H7 (cell line): ENCODE data around the gene AARS2. TPM values are rescaled to one million over a fixed set of nuclear protein-coding genes. Genes with fewer than 3 reads are reported as not detected.
"Not testable (repeated sequence)": the region's sequence is repeated elsewhere in the genome, so short reads cannot be mapped to it uniquely, and the experiment has no call there.

Experiments used
- DNase-seq: peaks from one replicate; pipeline ENCODE4 v3.0.0; 2012
- H3K27me3 ChIP-seq: 2 replicates; pipeline ENCODE4 v1.6.0; 2011; ENCODE audit warnings: mild to moderate bottlenecking, low read length; ENCODE audit not compliant: control insufficient read depth, insufficient read depth
- H3K36me3 ChIP-seq: replicated peaks from 2 replicates; pipeline ENCODE4 v1.5.1; 2011; ENCODE audit warnings: low read length; ENCODE audit not compliant: control insufficient read depth, insufficient read depth
- H3K4me3 ChIP-seq: 2 replicates; pipeline ENCODE4 v1.5.1; 2011; ENCODE audit warnings: low read depth, mild to moderate bottlenecking, control low read depth, low read length, moderate library complexity; ENCODE audit not compliant: insufficient read depth
- total RNA-seq: library from RNA; depleted of rRNA; stranded (reverse); fragments of >200 nt; shearing (Covaris generic); gene quantifications from 2 replicates; pipeline ENCODE4 v1.2.3, GENCODE V29; 2014

AARS2 gene
- total RNA-seq, 1 experiment from 2014 or later: 28.3 TPM

DNA sequence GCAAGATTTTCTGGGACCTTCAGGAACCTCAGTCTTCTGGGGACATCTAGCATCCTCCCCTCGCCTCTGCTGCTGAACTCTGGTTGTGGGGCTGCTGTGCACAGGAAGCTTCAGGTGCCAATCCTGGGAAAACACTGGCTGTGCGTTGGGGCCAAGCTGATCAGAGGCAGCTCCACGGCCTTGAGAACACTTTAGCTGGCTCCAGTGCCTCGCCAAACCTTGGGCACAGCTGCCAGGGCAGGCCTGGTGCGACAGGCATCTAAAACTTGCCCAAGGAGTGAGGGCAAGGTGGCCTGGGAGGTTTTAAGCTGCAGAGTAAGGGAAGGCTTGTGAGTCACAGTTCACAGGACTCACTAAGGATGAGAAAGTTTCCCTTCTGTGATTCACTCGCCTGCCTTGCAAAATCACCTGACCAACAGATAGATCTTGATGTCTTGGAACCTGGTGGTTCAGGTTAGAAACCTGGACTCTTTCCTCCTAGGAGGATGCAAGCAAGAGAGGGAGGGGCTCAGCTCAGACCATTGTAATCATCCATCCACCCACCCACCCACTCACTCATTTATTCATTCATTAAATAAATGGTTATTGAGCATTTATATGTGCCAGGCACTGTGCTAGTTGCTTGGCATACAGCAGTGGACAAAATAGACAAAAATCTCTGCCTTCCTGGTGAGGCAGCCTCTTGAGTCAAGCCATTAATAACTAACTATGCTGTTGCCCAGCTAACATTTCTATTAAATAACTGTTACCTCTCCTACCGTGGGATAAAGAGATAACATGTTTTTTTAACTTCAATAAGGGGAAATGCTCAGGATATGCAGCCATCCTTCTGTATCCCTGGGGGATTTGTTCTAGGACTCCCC is 26.8 kb upstream of the AARS2 start:
- DNase-seq: no peak
- no peak overlapping the region for H3K4me3 ChIP-seq
- no peaks in the 10 kb centered on the region for H3K36me3 ChIP-seq
- H3K27me3 ChIP-seq: peaks cover 1% of the 10 kb centered on the region; the same call in 1 of the 2 replicates

DNA sequence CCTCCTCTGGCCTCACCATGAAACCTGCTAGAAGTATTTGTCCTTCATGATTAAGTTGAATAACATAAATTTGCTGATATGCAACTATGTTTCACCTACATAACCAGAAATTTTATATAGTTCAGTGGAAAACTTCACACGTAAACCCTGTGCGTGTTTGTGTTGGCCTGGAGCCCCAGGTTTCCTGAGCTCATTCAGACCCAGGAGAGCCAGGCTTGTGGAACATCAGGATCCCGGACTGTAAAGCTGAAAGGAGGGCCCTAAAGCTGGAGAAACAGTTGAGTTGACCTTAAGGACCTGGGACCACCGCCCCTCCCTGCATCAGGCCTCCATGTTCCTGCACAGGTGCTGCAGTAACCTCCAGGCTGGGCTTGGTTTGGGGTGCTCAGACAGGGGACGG is 26.2 kb upstream of the AARS2 start:
- no peak for DNase-seq
- Histone ChIP-seq H3K4me3 (no peak overlapping the region), H3K27me3 (peaks cover 1% of the 10 kb centered on the region; the same call in 1 of the 2 replicates), H3K36me3 (no peaks in the 10 kb centered on the region)

DNA sequence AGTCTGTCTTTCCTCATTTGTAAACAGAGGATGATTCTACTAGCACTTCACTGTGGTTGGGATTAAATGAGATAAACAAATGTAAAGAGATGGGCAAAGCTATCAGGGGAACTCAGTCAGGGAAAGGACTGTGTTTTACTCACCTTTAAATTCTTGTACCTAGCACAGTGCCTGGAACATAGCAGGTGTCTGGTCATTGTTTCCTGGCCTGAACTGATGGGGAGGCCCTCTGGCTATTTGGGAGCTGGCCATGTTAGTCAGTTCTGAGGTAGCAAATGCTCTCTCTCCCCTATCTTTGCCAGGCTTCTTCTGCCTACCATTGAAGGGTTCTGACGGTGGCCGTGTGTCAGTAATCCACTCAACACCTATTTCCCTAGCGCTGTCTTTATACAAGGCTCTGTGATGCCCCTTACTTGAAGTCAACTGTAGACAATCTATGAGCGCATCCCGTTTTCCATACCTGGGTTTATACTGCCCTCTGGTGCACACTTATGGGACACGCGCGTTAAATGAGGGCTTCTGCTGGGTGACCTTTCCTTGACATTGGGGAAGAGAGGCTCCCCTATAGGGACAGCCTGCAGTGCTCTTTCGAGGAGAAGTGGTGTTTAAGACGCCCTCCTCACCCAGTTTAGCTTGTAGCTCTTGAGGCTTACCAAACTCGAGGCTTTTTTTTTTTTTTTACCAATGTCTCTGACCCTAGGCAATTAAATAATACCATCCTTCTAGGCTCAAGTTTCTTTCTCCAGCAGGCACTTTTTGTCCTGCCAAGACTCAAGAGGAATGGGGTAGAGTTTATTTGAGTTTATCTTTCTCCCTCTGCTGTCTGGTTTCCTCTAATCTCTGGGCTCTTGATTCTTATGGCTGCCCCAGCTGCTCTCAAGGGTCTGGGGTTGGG is 25.3 kb upstream of the AARS2 start:
- no peaks in the 10 kb centered on the region for H3K36me3 ChIP-seq
- no peak overlapping the region for H3K4me3 ChIP-seq
- peaks cover 1% of the 10 kb centered on the region; the same call in 1 of the 2 replicates for H3K27me3 ChIP-seq
- peak; percentile 73 for DNase-seq

DNA sequence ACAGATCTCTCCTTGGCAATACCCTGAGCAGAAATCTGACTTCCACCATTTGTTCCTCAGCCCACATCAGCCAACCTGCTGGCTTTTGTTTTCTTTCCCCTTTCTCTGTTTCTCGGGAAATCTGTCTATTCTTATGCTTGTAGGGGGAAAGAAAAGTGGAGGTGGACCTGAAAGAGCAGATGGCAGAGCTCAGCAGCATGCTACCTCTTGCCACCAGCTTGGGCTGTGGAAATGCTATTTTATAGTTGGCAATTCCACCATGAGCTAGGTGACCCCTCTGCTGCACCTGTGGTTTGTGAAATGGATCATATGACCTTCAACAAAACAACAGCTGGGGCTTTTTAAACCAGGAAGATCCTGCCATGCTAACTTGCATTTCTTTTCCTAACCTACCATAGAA is 22.5 kb upstream of the AARS2 start:
- Histone ChIP-seq H3K4me3 (no peak overlapping the region), H3K27me3 (no peaks in the 10 kb centered on the region), H3K36me3 (no peaks in the 10 kb centered on the region)
- DNase-seq: no peak

DNA sequence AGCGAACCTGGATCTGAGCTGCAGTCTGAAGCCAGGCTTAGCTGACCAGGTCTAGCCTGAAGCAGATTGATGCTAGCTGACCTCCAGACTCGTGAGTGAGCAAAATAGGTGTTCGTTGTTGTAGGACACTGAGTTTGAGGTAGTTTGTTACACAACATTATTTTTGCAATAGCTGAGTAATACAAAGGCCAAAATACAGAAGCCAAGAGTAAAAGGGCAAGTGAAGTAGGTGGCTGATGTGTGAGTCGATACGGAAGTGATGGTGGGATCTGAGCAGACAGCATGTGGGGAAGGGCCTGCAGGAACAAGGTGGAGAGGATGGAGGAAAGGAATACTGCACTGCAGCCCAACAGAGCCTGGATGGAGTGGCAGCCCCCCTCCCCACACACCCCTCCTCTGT is 20.8 kb upstream of the AARS2 start:
- H3K36me3 ChIP-seq: no peaks in the 10 kb centered on the region
- H3K4me3 ChIP-seq: no peak overlapping the region
- H3K27me3 ChIP-seq: no peaks in the 10 kb centered on the region
- DNase-seq: no peak

DNA sequence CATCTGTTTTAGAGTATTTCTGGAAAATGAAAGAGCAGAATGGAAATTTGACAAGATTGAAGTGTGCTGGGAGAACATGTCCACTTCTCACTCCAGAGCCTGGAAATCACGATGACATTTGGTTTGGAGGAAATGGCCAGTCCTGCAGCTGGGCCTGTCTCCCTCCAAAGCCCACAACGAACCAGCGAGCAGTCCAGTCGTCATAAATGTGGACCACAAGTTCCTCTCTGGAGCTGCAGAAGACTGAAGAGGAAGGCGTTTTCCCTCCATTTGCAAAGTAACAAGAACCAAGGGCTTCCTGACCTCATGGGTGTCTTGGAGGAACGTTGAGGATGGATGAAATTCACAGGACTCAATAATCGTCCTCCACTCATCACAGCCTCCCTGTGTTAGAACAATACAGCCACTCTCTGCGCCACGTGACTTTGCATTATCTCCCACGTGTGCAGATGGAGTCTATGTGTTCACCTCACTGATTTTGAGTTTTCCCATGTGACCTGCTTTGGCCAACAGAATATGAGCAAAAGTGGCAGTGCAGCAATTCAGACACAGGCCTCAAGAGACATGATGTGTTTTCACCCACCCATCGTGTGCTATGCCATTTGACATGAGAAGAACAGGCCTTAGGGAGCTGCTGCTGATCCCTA is 20.2 kb upstream of the AARS2 start:
- Histone ChIP-seq H3K27me3 (no peaks in the 10 kb centered on the region; the same call in 1 of the 2 replicates), H3K36me3 (no peaks in the 10 kb centered on the region), H3K4me3 (no peak overlapping the region)
- DNase-seq: no peak

DNA sequence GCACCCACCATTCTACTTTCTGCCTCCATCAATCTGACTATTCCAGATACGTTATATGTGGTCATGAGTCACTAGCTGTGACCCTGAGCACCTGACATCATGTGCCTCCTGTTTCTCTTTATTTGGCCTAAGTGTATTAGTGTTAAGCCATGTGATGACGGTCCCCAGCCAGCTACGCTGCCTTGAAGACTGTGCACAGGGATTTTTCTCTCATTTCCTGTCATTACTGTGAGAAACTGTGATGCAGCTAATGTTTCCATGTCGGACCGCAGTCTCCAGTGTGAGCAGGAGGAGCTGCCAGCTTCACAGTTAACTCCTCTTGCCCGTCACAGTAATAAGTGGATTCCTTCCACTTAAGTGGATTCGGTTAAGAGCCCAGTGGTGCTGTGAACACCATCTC is 19.4 kb upstream of the AARS2 start:
- no peak for DNase-seq
- Histone ChIP-seq H3K27me3 (no peaks in the 10 kb centered on the region; the same call in 1 of the 2 replicates), H3K4me3 (no peak overlapping the region), H3K36me3 (no peaks in the 10 kb centered on the region)

DNA sequence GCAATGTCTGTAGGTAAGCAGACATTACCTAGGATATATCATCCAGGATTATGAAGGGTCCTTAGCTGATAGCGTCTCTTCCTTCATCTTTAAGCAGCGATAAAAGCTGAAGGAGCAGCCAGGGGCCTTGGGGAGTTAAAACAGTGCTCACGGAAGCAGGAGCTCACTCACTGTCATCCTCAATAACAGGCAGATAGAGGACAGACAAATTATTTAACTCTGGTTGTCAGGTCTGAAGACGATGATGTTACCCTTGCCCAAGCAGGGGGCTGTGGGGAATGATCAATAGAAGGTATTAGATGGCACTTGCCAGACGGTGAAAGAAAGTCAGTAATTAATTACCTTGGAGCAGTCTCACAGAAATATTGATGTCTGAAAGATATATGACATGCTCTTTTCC is 16.7 kb upstream of the AARS2 start:
- H3K27me3 ChIP-seq: no peaks in the 10 kb centered on the region; the same call in 1 of the 2 replicates
- no peaks in the 10 kb centered on the region for H3K36me3 ChIP-seq
- DNase-seq: no peak
- H3K4me3 ChIP-seq: no peak overlapping the region

DNA sequence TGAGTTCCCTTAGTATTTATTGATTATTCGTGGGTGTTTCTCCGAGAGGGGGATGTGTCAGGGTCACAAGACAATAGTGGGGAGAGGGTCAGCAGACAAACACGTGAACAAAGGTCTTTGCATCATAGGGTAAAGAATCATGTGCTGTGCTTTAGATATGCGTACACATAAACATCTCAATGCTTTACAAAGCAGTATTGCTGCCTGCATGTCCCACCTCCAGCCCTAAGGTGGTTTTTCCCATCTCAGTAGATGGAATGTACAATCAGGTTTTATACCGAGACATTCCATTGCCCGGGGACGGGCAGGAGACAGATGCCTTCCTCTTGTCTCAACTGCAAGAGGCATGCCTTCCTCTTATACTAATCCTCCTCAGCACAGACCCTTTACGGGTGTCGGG is 15.1 kb upstream of the AARS2 start:
- not testable (repeated sequence) for DNase-seq, H3K27me3 ChIP-seq, H3K4me3 ChIP-seq, H3K36me3 ChIP-seq

DNA sequence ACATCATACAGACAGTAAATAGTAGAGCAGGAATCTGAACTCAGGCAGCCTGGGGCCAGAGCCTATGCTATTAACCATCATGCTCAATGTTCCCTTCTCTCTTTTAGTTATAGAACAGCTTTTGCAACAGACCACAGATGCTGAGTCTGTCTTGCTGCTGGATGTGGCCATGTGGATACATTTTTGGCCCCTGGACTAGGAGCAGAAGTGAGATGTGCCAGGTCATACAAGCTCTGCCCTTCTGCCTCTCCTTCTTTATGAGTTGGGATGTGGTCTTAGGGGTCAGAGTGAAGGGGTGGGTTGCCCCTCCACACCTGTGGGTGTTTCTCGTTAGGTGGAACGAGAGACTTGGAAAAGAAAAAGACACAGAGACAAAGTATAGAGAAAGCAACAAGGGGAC is 14.6 kb upstream of the AARS2 start:
- Histone ChIP-seq H3K4me3 (no peak overlapping the region), H3K27me3 (no peaks in the 10 kb centered on the region; the same call in 1 of the 2 replicates), H3K36me3 (no peaks in the 10 kb centered on the region)
- no peak for DNase-seq

DNA sequence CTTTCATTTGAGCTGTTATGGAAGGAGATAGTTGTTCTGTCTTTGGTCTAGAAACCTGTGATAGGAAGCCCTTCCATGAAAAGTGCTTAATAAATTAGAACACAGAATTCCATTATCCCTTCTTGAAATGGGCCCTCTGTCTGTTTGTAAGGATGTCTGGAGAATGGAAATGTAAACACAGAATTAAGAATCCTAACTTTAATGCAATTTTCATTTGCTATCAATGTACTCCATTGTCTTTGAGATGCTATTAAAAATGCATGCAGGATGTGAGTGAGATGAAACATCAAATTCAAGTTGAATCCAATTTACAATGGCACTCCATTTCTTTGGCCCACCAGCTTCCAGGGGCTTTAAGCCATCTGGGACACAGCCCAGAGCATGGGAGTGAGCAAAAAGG is 13.9 kb upstream of the AARS2 start:
- Histone ChIP-seq H3K4me3 (no peak overlapping the region), H3K27me3 (no peaks in the 10 kb centered on the region; the same call in 1 of the 2 replicates), H3K36me3 (no peaks in the 10 kb centered on the region)
- DNase-seq: no peak

DNA sequence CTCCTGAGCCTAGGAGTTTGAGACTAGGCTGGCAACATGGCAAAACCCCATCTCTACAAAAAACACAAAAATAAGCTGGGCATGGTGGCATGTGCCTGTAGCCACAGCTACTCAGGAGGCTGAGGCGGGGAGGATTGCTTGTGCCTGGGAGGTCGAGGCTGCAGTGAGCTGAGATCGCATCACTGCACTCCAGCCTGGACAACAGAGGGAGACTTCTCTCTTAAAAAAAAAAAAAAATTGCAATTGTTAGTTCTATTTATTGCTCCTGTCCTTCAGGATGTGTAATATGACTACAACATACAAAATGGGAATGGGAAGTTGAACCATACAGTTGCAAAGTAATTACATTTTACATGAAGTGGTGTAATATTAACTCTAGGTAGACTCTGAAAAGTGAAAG is 8.1 kb upstream of the AARS2 start:
- no peak for DNase-seq
- H3K4me3 ChIP-seq: no peak overlapping the region
- no peaks in the 10 kb centered on the region for H3K36me3 ChIP-seq
- no peaks in the 10 kb centered on the region for H3K27me3 ChIP-seq

DNA sequence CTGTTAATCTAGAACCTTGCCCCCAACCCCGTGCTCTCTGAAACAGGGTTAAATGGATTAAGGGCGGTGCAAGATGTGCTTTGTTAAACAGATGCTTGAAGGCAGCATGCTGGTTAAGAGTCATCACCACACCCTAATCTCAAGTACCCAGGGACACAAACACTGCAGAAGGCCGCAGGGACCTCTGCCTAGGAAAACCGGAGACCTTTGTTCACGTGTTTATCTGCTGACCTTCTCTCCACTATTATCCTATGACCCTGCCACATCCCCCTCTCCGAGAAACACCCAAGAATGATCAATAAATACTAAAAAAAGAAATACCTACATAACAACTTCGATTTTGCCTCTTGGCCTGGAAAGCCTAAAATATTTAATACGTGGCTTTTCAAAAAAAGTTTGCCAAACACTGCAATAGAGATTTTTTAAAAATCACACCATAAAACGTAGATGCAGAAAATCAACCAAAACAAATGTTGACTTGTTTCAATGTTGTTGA is 4.0 kb upstream of the AARS2 start:
- not testable (repeated sequence) for H3K4me3 ChIP-seq, H3K27me3 ChIP-seq, DNase-seq, H3K36me3 ChIP-seq

DNA sequence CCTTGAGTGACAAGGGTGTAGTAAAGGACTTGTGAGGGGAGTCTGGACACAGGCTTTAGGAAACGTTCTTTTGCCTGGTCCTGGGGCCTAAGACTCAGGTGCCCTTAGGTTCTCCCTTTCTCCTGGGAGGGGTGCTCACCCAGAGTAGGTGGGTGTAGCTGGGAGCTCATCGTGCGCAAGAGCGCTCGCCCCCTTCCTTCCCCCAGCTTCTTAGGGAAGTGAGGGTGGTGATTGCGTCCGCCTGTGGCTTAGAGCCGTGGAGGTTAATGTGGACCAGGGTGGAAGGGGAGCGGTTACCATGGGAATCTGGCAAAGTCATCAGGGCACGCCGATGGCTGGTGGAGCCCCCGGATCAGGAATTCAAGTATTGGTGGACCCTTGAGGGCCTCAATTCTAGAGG is 3.3 kb upstream of the AARS2 start:
- DNase-seq: no peak
- Histone ChIP-seq H3K27me3 (no peaks in the 10 kb centered on the region; the same call in 1 of the 2 replicates), H3K36me3 (peaks cover 4% of the 10 kb centered on the region), H3K4me3 (no peak overlapping the region)
